ENCODE data around the gene AP1G2. TPM values are rescaled to one million over a fixed set of nuclear protein-coding genes. Genes with fewer than 3 reads are reported as not detected.
"Not testable (repeated sequence)": the region's sequence is repeated elsewhere in the genome, so short reads cannot be mapped to it uniquely, and the experiment has no call there.

The AP1G2 gene
- total and polyA plus RNA-seq, 2 donors (not counting 1 experiment from before 2014, with no cell fraction given): 648 to 1,185 TPM

DNA sequence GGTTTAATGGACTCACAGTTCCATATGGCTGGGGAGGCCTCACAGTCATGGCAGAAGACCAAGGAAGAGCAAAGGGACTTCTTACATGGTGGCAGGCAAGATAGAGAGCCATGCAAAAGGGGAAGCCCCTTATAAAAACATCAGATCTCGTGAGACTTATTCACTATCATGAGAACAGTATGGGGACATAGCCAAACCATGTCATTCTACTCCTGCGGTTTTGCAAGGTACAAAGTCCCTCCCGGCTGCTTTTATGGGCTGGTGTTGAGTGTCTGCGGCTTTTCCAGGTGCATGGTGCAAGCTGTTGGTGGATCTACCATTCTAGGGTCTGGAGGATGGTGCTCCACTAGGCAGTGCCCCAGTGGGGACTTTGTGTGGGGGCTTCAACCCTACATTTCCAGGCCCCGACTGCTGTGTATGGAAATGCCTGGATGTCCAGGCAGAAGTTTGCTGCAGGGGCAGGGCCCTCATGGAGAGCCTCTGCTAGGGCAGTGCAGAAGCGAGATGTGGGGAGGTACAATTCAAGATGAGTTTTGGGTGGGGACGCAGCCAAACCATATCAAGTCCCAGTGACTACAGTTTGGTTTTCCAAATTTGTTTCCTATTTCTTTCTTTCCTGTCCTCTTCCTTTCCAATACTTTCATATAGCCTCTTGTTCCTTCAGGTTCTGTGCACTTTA lies 42.0 kb upstream of the AP1G2 start:
- H4K20me1 ChIP-seq (ENCODE audit: control insufficient read depth, insufficient read depth, low read length, poor library complexity, severe bottlenecking); H3K4me3 Mint-ChIP-seq; POLR2A ChIA-PET; DNase-seq; H3K27ac ChIP-seq (ENCODE audit: low read length in 2 of 2); H3K9ac ChIP-seq (ENCODE audit: low read length); H2AFZ ChIP-seq (ENCODE audit: insufficient read depth, low read depth, low read length, poor library complexity, severe bottlenecking); H3K4me3 ChIP-seq (ENCODE audit: control extremely low read depth in 1 of 5, extremely low read depth in 1 of 5, insufficient read depth in 1 of 5, low read depth in 2 of 5, low read length in 4 of 5); H3K9me3 Mint-ChIP-seq (ENCODE audit: insufficient read depth); H3K27ac Mint-ChIP-seq; ATAC-seq (ENCODE audit: low read depth); H3K79me2 ChIP-seq (ENCODE audit: control insufficient read depth, insufficient read depth, low read length); H3K4me1 Mint-ChIP-seq; intact Hi-C loops (cut with micrococcal nuclease); H3K9me3 ChIP-seq (ENCODE audit: control extremely low read depth in 1 of 3, control insufficient read depth in 2 of 3, insufficient read depth in 1 of 3, low read length in 2 of 3); H3K27me3 ChIP-seq (replicated peaks in 1 of 4; ENCODE audit: control extremely low read depth in 1 of 4, control insufficient read depth in 3 of 4, insufficient read depth in 4 of 4, low read length in 3 of 4); H3K4me2 ChIP-seq (replicated peaks; ENCODE audit: low read depth, low read length, poor library complexity, severe bottlenecking); H3K4me1 ChIP-seq (ENCODE audit: control insufficient read depth in 2 of 2, insufficient read depth in 2 of 2, low read length in 2 of 2); H3K36me3 ChIP-seq (replicated peaks in 1 of 2; ENCODE audit: control extremely low read depth in 1 of 2, control insufficient read depth in 1 of 2, extremely low read depth in 1 of 2, insufficient read depth in 2 of 2, low read length in 1 of 2): not testable (repeated sequence)
- H3K27me3 Mint-ChIP-seq: peaks cover 19% of the 10 kb centered on the region
- CTCF ChIA-PET: interaction anchor here (3.4 kb wide), 1 partner anchor 22 kb away, joined by 15 read pairs; no protein-coding TSS in a partner anchor
- 70% methylated on average over 4 of the region's 7 CpGs for WGBS (ENCODE audit: insufficient coverage)

DNA sequence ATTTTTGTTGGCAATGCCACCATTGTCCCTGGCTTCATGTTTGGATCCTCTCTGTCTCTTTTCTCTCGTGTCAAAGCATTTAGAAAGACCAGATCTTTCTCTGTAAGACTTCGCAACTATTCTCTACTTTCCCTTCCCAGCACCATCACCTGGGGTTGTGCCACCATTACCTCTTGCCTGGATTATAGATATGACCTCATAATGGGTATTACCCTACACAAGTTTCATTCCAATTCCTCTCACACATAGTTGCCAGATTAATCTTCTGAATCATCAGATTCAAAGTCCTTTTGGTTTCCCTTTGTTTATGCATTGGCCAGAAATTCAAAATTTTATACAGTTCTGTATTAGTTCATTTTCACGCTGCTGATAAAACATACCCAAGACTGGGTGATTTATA lies 41.4 kb upstream of the AP1G2 start:
- 100% methylated on average over 2 of the region's 3 CpGs for WGBS (ENCODE audit: insufficient coverage)

More for the DNA sequence above, 41.4 kb upstream of the AP1G2 start:
- Histone ChIP-seq H3K9me3 (ENCODE audit: control extremely low read depth in 1 of 3, control insufficient read depth in 2 of 3, insufficient read depth in 1 of 3, low read length in 2 of 3) (peaks cover 0 to 5% (median 0%) of the 10 kb centered on the region in 3 donors), H3K4me1 (ENCODE audit: control insufficient read depth in 2 of 2, insufficient read depth in 2 of 2, low read length in 2 of 2) (peaks cover 0 to 3% of the 10 kb centered on the region in 2 donors), H3K9ac (ENCODE audit: low read length) (no peak overlapping the region), H3K27me3 (replicated peaks in 1 of 4; ENCODE audit: control extremely low read depth in 1 of 4, control insufficient read depth in 3 of 4, insufficient read depth in 4 of 4, low read length in 3 of 4) (no peaks in the 10 kb centered on the region), H3K27ac (ENCODE audit: low read length in 2 of 2) (no peak overlapping the region), H3K4me2 (replicated peaks; ENCODE audit: low read depth, low read length, poor library complexity, severe bottlenecking) (no peak overlapping the region), H3K36me3 (replicated peaks in 1 of 2; ENCODE audit: control extremely low read depth in 1 of 2, control insufficient read depth in 1 of 2, extremely low read depth in 1 of 2, insufficient read depth in 2 of 2, low read length in 1 of 2) (no peaks in the 10 kb centered on the region), H3K79me2 (ENCODE audit: control insufficient read depth, insufficient read depth, low read length) (no peaks in the 10 kb centered on the region), H2AFZ (ENCODE audit: insufficient read depth, low read depth, low read length, poor library complexity, severe bottlenecking) (no peak overlapping the region), H4K20me1 (ENCODE audit: control insufficient read depth, insufficient read depth, low read length, poor library complexity, severe bottlenecking) (no peaks in the 10 kb centered on the region), H3K4me3 (ENCODE audit: control extremely low read depth in 1 of 5, extremely low read depth in 1 of 5, insufficient read depth in 1 of 5, low read depth in 2 of 5, low read length in 4 of 5) (no peak overlapping the region)
- ChIA-PET CTCF (no interaction called here), POLR2A (no interaction called here)
- intact Hi-C loops (cut with micrococcal nuclease): no loop called here
- DNase-seq (no peak), ATAC-seq (ENCODE audit: low read depth) (no peak)
- Mint-ChIP-seq H3K27me3 (peaks cover 15% of the 10 kb centered on the region), H3K4me3 (no peak overlapping the region), H3K27ac (no peak overlapping the region), H3K4me1 (no peaks in the 10 kb centered on the region), H3K9me3 (ENCODE audit: insufficient read depth) (no peaks in the 10 kb centered on the region)
- TF ChIP-seq EZH2 (IDR thresholded peaks at IDR 0.05; ENCODE audit: borderline replicate concordance, insufficient read depth, low read depth, low read length, poor library complexity, severe bottlenecking): no peak
- TF ChIP-seq, protein P1, sequence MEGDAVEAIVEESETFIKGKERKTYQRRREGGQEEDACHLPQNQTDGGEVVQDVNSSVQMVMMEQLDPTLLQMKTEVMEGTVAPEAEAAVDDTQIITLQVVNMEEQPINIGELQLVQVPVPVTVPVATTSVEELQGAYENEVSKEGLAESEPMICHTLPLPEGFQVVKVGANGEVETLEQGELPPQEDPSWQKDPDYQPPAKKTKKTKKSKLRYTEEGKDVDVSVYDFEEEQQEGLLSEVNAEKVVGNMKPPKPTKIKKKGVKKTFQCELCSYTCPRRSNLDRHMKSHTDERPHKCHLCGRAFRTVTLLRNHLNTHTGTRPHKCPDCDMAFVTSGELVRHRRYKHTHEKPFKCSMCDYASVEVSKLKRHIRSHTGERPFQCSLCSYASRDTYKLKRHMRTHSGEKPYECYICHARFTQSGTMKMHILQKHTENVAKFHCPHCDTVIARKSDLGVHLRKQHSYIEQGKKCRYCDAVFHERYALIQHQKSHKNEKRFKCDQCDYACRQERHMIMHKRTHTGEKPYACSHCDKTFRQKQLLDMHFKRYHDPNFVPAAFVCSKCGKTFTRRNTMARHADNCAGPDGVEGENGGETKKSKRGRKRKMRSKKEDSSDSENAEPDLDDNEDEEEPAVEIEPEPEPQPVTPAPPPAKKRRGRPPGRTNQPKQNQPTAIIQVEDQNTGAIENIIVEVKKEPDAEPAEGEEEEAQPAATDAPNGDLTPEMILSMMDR (IDR thresholded peaks at IDR 0.05): no peak
